ENCODE data around the gene FHIT.

- TF ChIP-seq CTCF (conservative IDR thresholded peaks at IDR 0.05) (no peak), EZH2 (IDR thresholded peaks at IDR 0.05; ENCODE audit: low read depth) (no peak)
Observed at GRCh38 chr3:60337421-60337820, 913.8 kb downstream of the FHIT start.

Data from PC-9 (cell line).